Measurements from ENCODE around the gene FCHO2.

Gene FCHO2

GRCh38 chr5:73031839-73032238, 76.0 kb downstream of the FCHO2 start:
- no peak for FAIRE-seq

DNA sequence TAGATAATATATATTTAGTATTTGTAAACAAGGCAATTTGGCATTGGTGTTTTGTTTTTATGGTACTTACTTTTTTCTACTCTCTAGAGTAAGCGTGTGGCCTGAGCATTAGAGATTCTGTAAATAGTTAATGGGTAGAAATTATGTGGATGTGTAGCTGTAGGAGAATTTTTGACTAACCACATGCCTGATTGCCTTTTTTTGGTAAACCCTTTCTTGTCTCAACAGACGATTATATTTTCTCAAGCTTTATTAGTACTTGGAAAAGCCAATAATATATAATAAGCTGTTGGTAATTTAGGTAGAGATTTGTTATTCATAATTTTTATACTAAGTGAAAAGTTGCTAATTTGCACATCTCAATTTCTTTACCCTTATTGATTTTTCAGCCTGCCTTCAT, 76.8 kb downstream of the FCHO2 start:
- FAIRE-seq: no peak

DNA sequence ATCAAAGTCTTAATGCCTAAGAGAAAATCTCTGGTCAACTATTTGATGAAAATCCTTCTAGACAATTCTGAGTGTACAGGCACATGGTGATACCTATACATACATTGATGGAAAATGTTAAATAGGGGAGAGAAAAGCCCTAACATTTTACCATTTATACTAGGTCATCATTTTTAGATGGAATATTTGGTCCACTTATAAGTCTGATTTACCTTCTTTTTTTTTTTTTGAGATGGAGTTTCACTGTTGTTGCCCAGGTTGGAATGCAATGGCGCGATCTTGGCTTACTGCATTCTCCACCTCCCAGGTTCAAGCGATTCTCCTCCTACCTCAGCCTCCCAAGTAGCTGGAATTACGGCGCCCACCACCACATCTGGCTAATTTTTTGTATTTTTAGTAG, 81.7 kb downstream of the FCHO2 start:
- FAIRE-seq: no peak

GRCh38 chr5:73039082-73039481, 83.2 kb downstream of the FCHO2 start:
- FAIRE-seq: no peak

DNA sequence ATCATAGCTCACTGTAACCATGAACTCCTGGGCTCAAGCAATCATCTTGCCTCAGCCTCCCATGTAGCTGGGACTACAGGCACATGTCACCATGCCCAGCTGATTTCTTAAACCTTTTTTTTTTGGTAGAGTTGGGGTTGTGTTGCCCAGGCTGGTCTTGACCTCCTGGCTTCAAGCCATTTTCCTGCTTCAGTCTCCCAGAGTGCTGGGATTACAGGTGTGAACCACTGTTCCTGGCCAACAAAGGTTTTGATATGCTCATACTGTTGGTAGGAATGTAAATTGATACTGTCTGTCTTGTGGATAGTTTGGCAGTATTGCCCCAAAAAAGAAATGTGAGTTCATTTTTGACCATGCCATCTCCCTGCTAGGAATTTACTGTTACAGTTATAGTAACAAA, 87.2 kb downstream of the FCHO2 start:
- FAIRE-seq: no peak

DNA sequence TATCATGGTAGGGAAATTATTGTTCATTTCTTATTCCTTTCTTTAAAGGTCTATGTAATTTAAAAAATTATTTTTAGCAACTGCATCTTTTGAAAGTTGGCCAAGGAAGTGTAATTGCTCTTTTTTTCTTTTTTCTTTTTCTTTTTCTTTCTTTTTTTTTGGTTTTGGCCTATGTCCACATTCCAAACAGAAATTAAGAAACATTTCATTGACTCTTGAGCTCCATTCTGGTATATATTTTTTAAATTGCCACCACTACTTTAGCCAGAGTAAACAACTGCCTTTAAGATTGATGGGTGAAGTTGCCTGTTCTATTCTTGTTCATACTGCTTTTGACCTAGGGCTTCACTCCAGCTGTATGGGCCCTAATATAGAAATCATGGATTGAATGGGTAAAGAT, 88.7 kb downstream of the FCHO2 start:
- FAIRE-seq: no peak

DNA sequence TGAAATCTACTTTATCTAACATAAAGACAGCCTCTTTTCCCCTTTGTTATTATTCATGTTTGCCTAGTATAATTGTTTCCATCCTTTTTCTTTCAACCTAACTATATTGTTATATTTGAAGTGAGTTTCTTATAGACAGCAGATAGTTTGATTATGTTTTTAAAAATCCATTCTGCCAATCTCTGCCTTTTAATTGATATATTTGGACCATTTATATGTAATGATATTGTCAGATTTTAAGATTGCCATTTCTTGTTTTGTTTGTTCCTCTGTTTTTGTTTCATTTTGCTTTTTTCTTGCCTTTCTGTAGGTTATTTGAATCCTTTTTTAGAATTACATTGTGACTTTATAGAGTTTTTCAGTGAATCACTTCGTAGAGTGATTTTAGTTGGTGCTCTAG, 89.8 kb downstream of the FCHO2 start:
- no peak for FAIRE-seq

GRCh38 chr5:73061593-73061992, 105.8 kb downstream of the FCHO2 start:
- FAIRE-seq: no peak

DNA sequence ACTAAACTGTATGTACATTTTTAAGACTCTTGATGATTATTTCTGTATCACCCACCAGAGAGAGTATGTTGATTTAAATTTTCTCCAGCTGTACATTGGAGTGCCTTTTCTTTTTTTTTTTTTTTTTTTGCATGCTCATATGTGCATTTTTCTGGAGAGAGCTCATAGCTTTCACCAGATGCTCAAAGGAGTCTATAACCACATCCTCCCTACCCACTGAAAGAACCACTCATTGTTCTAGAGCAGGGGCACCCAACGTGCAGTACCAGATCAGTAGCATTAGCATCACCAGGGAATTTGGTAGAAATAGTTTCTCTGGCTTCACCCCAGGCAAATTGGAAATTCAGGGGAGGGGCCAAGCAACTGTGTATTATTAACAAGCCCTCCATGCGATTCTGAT, 110.6 kb downstream of the FCHO2 start:
- FAIRE-seq: no peak

DNA sequence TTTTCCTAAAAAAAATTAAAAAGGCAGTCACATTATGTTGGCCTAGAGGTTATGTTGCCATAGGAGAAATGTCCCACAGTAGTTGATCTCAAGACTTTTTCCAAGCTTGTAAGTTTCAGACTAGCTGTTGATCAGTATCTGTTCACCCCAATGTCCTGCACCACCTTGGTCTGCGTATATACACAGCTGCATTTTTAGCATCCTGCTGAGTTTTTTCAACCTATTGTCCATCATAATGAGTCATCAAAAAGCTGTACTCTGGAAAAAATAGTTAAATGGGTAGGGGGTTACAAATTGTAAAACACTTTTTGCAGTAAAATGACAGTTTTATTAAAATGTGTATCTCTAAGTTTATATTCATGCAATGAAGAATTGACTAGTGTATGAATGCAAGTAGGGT, 111.4 kb downstream of the FCHO2 start:
- FAIRE-seq: no peak

GRCh38 chr5:73081093-73081492, 125.3 kb downstream of the FCHO2 start:
- FAIRE-seq: no peak

GRCh38 chr5:73088026-73088425, 132.2 kb downstream of the FCHO2 start:
- FAIRE-seq: no peak

DNA sequence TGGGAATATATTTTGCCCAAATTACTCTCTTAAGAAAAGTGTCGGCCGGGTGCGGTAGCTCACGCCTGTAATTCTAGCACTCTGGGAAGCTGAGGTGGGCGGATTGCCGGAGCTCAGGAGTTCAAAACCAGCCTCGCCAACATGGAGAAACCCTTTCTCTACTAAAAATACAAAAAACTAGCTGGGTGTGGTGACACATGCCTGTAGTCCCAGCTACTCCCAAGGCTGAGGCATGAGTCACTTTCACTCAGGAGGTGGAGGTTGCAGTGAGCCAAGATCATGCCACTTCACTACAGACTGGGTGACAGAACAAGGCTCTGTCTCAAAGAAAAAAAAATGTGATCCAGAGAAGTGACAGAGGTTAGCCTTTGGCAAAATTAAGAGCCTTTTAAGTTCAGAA, 138.1 kb downstream of the FCHO2 start:
- FAIRE-seq: no peak

- FAIRE-seq: no peak
These were observed 138.6 kb downstream of the FCHO2 start for GRCh38 chr5:73094415-73094814.

- FAIRE-seq: no peak
These were observed 139.9 kb downstream of the FCHO2 start for GRCh38 chr5:73095564-73096238.

DNA sequence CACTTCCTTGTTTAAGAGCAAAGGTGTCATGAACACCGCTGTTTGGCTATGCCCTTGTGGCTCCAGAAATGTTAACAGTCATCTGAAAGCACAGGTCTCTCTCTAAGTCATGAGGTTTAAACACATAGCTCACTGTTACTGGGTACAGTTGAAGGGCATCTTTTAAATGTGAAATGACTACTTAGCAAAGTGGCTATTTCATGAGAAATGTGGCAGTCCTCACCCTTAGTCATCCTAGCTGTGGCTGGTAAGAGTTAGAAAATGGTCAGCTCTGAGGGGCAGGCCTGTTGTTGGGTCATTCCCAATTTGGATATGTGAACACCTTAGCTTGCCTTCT, 140.4 kb downstream of the FCHO2 start:
- no peak for FAIRE-seq

GRCh38 chr5:73097740-73098139, 141.9 kb downstream of the FCHO2 start:
- FAIRE-seq: no peak

GRCh38 chr5:73100109-73100508, 144.3 kb downstream of the FCHO2 start:
- no peak for FAIRE-seq

DNA sequence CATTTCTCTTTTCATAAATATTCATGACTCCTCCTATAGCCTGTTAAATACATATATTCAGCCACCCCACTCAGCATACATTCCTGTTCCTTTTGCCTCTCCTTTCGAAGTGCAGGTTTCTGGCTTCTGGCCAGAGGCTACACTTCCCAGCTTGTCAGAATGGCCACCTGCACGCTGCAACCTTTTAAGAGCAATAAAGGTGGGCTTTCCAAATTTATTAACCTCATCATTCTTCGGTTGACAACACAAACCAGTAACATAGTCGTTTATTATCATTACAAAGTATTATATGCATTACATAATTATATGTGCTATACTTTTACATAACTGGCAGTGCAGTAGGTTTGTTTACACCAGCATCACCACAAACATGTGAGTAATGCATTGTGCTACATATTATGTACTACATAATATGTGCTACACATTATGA, 148.0 kb downstream of the FCHO2 start:
- FAIRE-seq: no peak

GRCh38 chr5:73104326-73104725, 148.5 kb downstream of the FCHO2 start:
- FAIRE-seq: no peak

DNA sequence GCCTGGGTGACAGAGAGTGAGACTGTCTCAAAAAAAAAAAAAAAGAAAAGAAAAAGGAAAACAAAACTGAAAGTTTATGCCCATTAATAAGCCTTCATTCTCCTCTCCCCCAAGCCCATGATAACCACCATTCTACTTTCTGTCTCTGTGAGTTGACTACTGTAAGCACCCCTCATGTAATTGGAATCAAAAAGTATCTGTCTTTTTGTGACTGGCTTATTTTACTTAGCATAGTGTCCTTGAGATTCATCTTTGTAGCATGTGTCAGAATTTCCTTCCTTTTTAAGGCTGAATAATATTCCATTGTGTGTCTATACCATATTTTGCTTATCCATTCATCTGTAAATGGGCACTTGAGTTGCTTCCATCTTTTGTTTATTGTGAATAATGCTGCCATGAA, 150.5 kb downstream of the FCHO2 start:
- no peak for FAIRE-seq

GRCh38 chr5:73110190-73110589, 154.3 kb downstream of the FCHO2 start:
- FAIRE-seq: no peak

DNA sequence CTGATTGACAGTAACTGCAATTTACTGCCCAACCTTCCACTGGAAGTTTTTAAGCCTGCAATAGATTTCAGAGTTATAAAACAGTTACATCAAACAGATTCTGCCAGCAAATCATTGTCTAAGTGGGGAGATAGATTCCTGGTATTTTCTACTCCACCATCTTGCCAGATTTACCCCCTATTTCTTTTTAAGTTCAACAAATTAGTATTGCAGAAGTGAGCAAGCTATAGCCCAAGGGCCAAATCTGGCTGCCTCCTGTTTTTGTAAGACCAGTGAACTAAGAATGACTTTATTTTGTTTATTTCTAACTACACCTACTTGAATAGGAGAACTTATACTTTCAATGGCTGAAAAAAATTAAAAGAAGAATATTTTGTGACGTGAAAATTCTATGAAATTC, 155.7 kb downstream of the FCHO2 start:
- FAIRE-seq: no peak

DNA sequence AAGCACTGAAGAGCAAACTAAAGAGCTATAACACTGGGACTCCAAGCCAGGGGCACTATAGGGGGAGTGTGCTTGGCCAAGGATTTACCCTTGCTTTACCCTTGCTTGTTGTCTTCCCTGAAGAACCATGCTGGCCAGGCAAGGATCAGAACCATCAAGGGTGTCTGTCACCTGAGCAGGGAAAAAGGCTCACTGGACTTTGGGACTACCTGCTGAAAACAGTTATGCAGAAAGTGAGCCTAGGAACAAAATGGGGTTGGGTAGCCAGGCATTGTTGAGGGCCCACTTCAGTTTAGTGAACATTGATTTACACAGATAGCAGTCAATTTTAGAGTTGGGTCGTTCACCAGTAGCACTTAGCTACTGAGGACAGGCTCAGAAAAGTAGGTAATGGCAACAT, 156.5 kb downstream of the FCHO2 start:
- FAIRE-seq: no peak

DNA sequence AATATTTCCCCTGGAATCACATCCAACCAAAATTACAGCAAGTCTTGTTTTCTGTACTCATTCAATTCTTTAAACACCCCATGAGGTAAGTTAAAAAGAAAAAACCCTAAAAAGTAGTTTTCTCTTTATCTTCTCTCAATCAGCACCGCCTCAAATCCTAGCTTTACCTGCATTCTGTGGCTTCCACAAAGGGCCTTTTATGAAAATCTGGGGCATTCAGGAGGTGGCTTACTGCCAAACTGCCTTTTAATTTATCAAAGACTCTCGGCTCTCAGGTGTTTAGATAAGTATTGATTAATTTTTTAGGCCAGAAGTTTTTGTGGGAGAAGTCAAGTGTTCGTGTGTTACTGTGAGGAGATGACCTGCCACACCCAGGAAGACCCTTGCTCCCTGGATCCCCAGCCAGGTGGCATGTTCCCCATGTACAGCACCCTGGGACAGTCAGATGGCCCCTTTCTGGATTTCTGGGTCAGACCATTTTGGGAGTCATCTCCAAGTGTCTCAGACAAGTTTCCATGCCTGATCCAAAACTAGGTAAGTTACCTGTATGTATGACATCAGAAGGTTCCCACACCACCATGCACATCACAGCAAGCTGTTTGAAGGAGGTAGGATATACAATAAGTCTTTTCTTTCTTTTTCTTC, 158.3 kb downstream of the FCHO2 start:
- no peak for FAIRE-seq
